Ovary (tissue), 9 donors: ENCODE measurements around the gene ANKRD34C. TPM values are rescaled to one million over a fixed set of nuclear protein-coding genes. Genes with fewer than 3 reads are reported as not detected.

Experiments used
- DNase-seq, 5 donors: peaks; one replicate each; pipeline ENCODE4 v3.0.0-alpha.2; 2019 to 2020
- H3K27ac ChIP-seq, 2 donors: fragments of 200-600 bp; one replicate each; pipeline versions ENCODE4 v1.5.1 to v1.8.0; 2019 to 2022
- H3K27me3 ChIP-seq: fragments of 200-600 bp; one replicate; pipeline ENCODE4 v1.8.0; 2022
- H3K36me3 ChIP-seq: fragments of 200-600 bp; sonication (generic); one replicate; pipeline ENCODE4 v1.5.1; 2019
- H3K4me1 ChIP-seq: one replicate; pipeline ENCODE4 v1.8.1; 2013; ENCODE audit warnings: mild to moderate bottlenecking, moderate library complexity; ENCODE audit not compliant: insufficient read depth
- H3K4me3 ChIP-seq: fragments of 200-600 bp; sonication (generic); one replicate; pipeline ENCODE4 v1.5.1; 2017
- H3K9me3 ChIP-seq, 2 donors: fragments of 200-600 bp in 1 of 2; sonication (generic) in 1 of 2; one replicate each; pipeline versions ENCODE4 v1.5.1 to v1.8.1; 2013 to 2019; ENCODE audit warnings: mild to moderate bottlenecking in 1 of 2, moderate library complexity in 1 of 2
- CTCF ChIP-seq, 3 donors: fragments of 450-650 bp in 2 of 3; fragments of 200-600 bp in 1 of 3; IDR thresholded peaks; one replicate each; pipeline versions ENCODE4 v1.5.1 to v1.8.0; 2016 to 2022; ENCODE audit warnings: antibody characterized with exemption in 3 of 3, mild to moderate bottlenecking in 1 of 3
- EP300 ChIP-seq: sonication (generic); formaldehyde crosslinking; IDR thresholded peaks from one replicate; pipeline ENCODE4 v1.6.1; 2017; ENCODE audit warnings: antibody characterized with exemption
- POLR2A ChIP-seq: fragments of 450-650 bp; IDR thresholded peaks from one replicate; pipeline ENCODE4 v1.6.1; 2017; ENCODE audit warnings: antibody characterized with exemption, mild to moderate bottlenecking, moderate library complexity
- WGBS, 3 donors: extraction: QIAGEN DNeasy Blood & Tissue Kit in 1 of 3; methylation state at CpG; one replicate each; pipeline versions ENCODE4 v1.1.5 to v1.1.7; 2013 to 2017; 5-methylcytosine and 5-hydroxymethylcytosine counted together
- intact Hi-C, 4 donors: fragments of 100-400 bp; cut with DNase I; formaldehyde crosslinking; loops; one replicate each; pipeline versions ENCODE4 v1.11.0 to v1.15.1; 2022 to 2023
- polyA plus RNA-seq, 2 donors: library from polyadenylated mRNA; stranded (reverse); fragments of 200-250 nt in 1 of 2; fragments of 350-450 nt in 1 of 2; fragmentation: Illumina TruSeq in 1 of 2; extraction: RNeasy Lipid Tissue Mini Kit (QIAGEN cat#74804) in 1 of 2; gene quantifications; one replicate each; pipeline ENCODE4 v1.2.3, GENCODE V29; 2013 to 2014
- total RNA-seq, 7 donors: library from RNA; depleted of rRNA in 2 of 7; stranded (reverse); fragments of >200 nt in 2 of 7; fragmentation: NEBNext Ultra II Directional in 3 of 7; extraction: Animal tissue kit (Norgen Biotek cat#: 25700) in 3 of 7; gene quantifications; one replicate each; pipeline versions ENCODE4 v1.1.0 to v1.2.4, GENCODE V29; 2016 to 2023
- donor health status: DM: no; HTN: no; CAD: no; lungs with moderate emphysema.
- donor health status: DM: no; HTN: no; CAD: no.
- donor health status: Bipolar disorder and iron deficiency.
- donor health status: DM: yes; HTN: yes; CAD: no.
- donor health status: DM: no; HTN: no; CAD: no.
- donor health status: DM: yes; HTN: yes; CAD: no.

The ANKRD34C gene
- total and polyA plus RNA-seq, 9 donors, result 0.10 to 0.20 TPM; not detected in 7

- TF ChIP-seq EP300 (no peak), CTCF (IDR thresholded peaks at IDR 0.05) (no peak), POLR2A (no peak)
- Histone ChIP-seq H3K4me3 (no peak overlapping the region), H3K36me3 (no peaks in the 10 kb centered on the region), H3K27me3 (no peaks in the 10 kb centered on the region), H3K9me3 (no peaks in the 10 kb centered on the region), H3K27ac (no peak overlapping the region), H3K4me1 (no peaks in the 10 kb centered on the region)
- intact Hi-C loops, result no loop called here
- no peak for DNase-seq
- 8 to 35% (median 22%) methylated on average over 2 of the region's 2 CpGs for WGBS, 3 donors
These were observed 34.3 kb upstream of the ANKRD34C start for GRCh38 chr15:79248183-79248582.

GRCh38 chr15:79257454-79257853 lies 25.1 kb upstream of the ANKRD34C start:
- TF ChIP-seq POLR2A (no peak), EP300 (no peak), CTCF (IDR thresholded peaks at IDR 0.05) (no peak)
- H3K4me3 ChIP-seq, result no peak overlapping the region
- no peak for DNase-seq
- H3K4me1 ChIP-seq, result no peaks in the 10 kb centered on the region
- H3K27ac ChIP-seq, result no peak overlapping the region
- WGBS, 3 donors, result 61 to 75% (median 74%) methylated on average over 8 of the region's 8 CpGs
- no peaks in the 10 kb centered on the region for H3K27me3 ChIP-seq
- no peaks in the 10 kb centered on the region for H3K36me3 ChIP-seq
- no peaks in the 10 kb centered on the region for H3K9me3 ChIP-seq
- intact Hi-C loops, result no loop called here

DNA sequence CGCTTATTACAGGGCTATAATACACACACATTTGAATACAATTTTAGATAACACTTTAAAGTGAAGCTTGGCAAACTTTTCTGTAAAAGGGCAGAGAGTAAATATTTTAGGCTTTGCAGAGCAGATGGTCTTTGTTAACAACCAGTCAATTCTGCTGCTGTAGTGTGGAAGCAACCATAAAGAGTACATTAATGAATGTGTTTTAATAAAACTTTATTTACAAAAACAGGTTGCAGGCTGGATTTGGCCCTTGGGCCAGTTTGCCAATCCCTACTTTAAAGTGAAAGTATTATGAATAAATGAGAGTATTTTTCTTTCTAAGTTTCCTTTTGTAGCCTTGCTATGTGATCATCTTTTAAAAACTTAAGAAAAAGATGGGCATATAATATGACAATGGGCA lies 20.7 kb upstream of the ANKRD34C start:
- Histone ChIP-seq H3K36me3 (no peaks in the 10 kb centered on the region), H3K9me3 (no peaks in the 10 kb centered on the region), H3K4me1 (no peaks in the 10 kb centered on the region), H3K27ac (no peak overlapping the region), H3K4me3 (no peak overlapping the region), H3K27me3 (no peaks in the 10 kb centered on the region)
- TF ChIP-seq POLR2A (no peak), EP300 (no peak), CTCF (IDR thresholded peaks at IDR 0.05) (no peak)
- no peak for DNase-seq
- intact Hi-C loops, result no loop called here
- 78 to 91% (median 80%) methylated on average over 1 of the region's 1 CpG for WGBS, 3 donors

GRCh38 chr15:79265167-79265566 lies 17.4 kb upstream of the ANKRD34C start:
- intact Hi-C loops, result no loop called here
- TF ChIP-seq EP300 (no peak), POLR2A (no peak), CTCF (IDR thresholded peaks at IDR 0.05) (no peak)
- H3K27ac ChIP-seq, result no peak overlapping the region
- no peaks in the 10 kb centered on the region for H3K4me1 ChIP-seq
- no peaks in the 10 kb centered on the region for H3K27me3 ChIP-seq
- no peak for DNase-seq
- H3K9me3 ChIP-seq, result no peaks in the 10 kb centered on the region
- WGBS, 3 donors, result 79 to 84% (median 81%) methylated on average over 4 of the region's 4 CpGs
- no peaks in the 10 kb centered on the region for H3K36me3 ChIP-seq
- H3K4me3 ChIP-seq, result no peak overlapping the region
